Ramos (cell line): Measurements from ENCODE around the gene PTK7.

Experiments
- in situ Hi-C: fragments of 300-500 bp; cut with MboI; formaldehyde crosslinking; loops from one replicate; pipeline ENCODE4 v1.14.3; 2022; ENCODE audit warnings: low sequenced_read_pairs; ENCODE audit not compliant: unreplicated experiment

PTK7 gene

DNA sequence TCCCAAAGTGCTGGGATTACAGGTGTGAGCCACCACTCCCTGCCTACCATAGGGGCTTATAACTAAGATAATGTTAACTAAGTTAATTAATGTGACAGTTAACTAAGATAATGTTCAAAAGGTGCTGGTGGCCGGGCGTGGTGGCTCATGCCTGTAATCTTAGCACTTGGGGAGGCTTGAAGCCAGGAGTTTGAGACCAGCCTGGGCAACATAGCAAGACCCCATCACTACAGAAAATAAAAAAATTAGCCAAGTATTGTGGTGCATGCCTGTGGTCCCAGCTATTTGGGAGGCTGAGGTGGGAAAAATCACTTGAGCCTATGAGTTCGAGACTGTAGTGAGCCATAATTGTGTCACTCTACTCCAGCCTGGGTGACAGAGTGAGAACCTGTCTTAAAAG, 62.2 kb downstream of the PTK7 start:
- in situ Hi-C loops: loop anchor here (25.0 kb wide), 1 partner anchor 476 kb away; no protein-coding TSS in a partner anchor

DNA sequence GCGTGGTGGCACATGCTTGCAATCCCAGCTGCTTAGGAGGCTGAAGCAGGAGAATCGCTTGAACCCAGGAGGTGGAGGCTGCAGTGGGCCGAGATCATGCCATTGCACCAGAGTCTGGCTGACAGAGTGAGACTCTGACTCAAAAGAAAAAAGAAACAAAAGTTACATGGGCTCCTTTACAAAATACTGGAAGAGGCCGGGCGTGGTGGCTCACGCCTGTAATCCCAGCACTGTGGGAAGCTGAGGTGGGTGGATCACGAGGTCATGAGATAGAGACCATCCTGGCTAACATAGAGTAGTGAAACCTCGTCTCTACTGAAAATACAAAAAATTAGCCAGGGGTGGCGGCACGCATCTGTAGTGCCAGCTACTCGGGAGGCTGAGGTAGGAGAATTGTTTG, 63.9 kb downstream of the PTK7 start:
- in situ Hi-C loops: loop anchor here (5.0 to 25.0 kb wide), 2 partner anchors 233 to 478 kb away; no protein-coding TSS in a partner anchor

DNA sequence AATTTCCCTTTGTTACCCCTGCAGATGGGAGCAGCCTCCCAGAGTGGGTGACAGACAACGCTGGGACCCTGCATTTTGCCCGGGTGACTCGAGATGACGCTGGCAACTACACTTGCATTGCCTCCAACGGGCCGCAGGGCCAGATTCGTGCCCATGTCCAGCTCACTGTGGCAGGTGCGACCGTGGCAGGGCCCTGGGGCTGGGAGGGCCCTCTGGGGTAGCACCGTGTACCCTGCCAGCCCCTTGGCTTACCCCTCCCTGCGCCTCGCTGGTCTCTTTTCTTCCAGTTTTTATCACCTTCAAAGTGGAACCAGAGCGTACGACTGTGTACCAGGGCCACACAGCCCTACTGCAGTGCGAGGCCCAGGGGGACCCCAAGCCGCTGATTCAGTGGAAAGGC, 65.5 kb downstream of the PTK7 start:
- in situ Hi-C loops: loop anchor here (5.0 to 25.0 kb wide), 2 partner anchors 234 to 479 kb away; no protein-coding TSS in a partner anchor

DNA sequence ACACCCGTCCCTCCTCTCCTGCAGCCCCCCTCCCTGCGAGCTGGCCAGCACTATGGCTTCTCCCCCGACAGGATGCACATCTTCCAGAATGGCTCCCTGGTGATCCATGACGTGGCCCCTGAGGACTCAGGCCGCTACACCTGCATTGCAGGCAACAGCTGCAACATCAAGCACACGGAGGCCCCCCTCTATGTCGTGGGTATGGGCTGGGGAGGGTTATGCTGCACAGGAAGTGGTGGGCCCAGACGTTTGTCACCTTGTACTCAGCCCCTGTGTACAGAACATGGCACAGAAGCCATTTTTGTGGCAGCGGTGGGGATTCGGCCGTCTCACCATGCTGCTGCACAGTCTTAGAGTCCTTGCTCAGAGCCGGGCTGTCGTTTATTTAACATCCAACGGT, 66.0 kb downstream of the PTK7 start:
- in situ Hi-C loops: loop anchor here (5.0 to 25.0 kb wide), 2 partner anchors 235 to 480 kb away; no protein-coding TSS in a partner anchor

DNA sequence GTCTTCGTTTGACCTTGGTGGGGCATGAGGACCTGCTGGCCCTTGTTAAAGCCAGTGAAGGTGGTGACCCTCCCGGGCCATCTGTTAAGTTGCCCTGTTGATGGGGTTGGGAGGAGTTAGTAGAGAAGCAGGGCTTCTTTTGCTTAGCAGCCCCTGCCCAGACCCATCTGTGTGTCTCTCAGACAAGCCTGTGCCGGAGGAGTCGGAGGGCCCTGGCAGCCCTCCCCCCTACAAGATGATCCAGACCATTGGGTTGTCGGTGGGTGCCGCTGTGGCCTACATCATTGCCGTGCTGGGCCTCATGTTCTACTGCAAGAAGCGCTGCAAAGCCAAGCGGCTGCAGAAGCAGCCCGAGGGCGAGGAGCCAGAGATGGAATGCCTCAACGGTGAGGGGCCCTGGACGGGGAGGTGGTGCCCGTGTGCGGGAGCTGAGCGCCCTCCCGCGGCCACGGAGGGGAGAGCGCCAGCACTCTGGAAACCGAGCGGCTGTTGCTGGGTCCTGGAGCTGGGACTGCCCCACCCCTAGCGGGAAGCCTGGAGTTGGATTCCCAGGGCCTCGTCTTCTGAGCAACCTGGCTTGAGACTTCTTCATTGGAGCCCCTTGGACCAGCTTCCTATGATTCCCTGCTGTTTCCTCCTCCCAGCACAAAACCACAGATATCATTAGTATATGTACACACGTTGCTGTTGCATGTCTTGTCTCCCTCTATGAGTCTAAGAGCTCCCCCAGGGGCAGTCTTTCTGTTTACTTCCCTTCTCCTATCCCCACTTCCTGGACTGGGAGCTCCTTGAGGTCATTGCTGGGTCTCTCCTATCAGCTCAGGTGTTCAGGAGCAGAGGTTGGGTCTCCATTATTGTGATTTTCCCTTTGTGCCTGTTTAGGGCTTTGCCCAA, 67.4 kb downstream of the PTK7 start:
- in situ Hi-C loops: loop anchor here (5.0 to 25.0 kb wide), 2 partner anchors 236 to 481 kb away; no protein-coding TSS in a partner anchor

DNA sequence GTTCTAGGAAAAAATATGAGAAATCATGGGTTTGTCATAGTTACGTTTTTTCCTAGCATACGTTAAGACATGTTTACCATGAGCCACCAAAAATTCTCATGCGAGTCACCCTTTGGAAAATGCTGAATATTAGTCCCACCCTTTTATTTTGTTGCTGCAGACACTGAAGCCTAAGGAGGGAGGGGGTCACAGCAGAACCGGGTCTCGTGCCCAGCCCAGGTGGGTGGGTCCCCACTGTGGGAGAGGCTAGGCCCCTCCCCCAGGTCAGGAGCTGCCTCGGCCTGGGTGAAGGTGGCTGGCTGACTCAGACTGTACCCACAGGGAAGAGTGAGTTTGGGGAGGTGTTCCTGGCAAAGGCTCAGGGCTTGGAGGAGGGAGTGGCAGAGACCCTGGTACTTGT, 68.8 kb downstream of the PTK7 start:
- in situ Hi-C loops: loop anchor here (5.0 to 25.0 kb wide), 2 partner anchors 238 to 483 kb away; no protein-coding TSS in a partner anchor

DNA sequence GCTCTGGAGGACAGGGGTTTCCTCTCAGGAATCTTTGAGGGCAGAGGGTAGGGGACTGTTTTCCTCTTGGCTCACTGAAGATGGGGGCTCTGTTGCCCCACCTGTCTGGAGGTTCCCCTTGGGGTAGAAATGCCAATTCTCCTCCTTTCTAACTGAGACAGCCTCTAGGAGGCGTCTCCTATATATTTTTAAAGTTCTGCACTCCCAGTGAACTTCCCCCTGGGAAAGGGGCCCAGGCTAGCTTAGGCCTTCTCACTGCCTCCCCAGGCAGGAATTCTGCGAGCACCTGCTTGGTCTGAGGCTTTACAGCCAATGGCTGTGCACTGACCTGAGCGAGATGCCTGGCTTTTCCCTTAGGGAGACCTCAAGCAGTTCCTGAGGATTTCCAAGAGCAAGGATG, 70.1 kb downstream of the PTK7 start:
- in situ Hi-C loops: loop anchor here (25.0 kb wide), 1 partner anchor 484 kb away; no protein-coding TSS in a partner anchor

DNA sequence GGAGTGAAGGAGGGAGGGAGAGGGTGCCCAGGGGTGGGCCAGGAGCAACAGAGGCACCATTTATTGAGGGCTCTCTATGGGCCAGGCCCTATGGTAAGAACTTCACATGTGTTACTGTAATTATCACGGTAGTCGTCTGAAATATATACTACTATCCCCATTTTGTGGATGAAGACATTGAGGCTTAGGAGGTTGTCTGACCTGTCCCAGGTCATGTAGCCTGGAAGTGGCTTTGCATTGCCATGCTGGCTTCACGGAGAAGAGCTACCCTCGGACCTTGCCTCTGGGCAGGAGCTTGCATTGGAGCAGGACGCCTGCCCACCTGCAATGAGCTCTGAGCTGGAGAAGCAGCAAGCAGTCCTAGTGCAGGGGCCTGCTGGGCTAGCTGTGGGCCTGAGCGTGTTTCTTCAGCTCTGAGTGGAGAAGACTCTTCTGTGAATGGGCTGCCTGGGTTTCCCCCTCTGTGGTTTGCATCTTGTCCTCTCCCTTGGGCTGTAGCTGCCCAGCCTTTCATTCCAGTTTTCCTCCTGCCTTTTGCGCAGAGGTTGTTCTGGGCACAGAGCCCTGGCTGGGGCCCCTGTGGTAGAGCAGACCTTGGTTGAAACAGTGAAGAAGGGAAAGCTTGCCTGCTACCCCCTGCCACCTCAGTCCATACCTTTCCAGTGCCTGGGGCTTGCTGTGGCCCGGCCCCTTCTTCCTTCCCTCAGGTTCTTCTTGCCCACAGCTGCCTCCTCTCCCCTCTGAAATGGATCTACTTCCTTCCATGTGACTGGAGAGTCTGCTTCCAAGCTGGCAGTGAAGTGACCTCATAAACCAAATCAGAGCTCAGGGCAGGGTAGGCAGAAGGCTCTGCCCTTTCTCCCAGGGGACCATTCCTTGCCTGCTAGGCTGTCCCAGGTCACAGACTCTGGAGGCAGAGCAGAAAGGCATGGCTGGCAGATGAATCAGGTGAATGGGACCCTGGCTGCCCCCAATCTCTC, 70.9 kb downstream of the PTK7 start:
- in situ Hi-C loops: loop anchor here (25.0 kb wide), 1 partner anchor 485 kb away; no protein-coding TSS in a partner anchor

DNA sequence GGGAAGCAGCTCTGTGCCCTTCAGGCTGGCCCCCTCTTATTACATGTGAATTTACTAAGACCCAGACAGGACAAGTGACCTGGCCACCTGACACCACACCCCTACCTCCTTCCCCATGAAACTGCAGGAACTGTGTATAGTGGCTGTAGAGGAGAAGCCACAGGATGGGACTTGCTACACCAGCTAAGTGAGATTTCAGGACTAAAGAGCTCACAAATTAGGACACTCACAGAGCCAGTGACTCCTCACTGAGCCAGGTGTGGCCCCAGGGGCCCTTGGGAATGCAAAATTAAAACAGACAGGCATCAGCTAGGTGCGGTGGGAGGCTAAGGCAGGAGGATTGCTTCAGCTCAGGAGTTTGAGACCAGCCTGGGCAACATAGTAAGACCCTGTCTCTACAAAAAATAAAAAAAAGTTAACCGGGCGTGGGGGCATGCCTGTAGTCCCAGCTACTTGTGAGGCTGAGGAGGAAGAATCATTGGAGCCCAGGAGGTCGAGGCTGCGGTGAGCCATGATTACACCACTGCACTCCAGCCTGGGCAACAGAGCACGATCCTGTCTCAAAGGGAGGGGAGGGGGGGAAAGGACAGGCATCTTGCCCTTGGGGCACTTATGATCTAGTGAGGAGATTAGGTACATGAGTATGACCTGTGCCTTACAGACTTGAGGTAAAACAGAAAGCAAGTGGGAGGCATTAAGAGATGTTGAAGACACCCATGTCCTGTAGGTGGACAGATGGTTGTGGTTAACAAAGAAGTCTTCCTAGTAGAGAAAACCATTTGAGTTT, 71.8 kb downstream of the PTK7 start:
- in situ Hi-C loops: loop anchor here (25.0 kb wide), 1 partner anchor 486 kb away; no protein-coding TSS in a partner anchor

DNA sequence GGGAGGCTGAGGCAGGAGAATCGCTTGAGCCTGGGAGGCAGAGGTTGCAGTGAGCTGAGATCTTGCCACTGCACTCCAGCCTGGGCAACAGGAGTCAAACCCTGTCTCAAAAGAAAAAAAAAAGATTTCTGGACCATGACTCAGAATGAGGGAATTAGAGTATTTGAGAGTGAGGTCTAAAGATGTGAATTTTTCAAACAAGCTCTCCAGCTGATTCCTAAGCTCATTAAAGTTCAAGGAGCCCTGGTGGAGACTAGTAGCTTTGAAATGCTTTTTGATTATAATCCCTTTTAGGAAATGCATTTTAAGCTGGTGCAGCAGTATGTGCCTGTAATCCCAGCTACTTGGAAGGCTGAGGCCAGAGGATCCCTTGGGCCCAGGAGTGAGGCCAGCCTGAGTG, 73.2 kb downstream of the PTK7 start:
- in situ Hi-C loops: loop anchor here (25.0 kb wide), 1 partner anchor 487 kb away; no protein-coding TSS in a partner anchor

DNA sequence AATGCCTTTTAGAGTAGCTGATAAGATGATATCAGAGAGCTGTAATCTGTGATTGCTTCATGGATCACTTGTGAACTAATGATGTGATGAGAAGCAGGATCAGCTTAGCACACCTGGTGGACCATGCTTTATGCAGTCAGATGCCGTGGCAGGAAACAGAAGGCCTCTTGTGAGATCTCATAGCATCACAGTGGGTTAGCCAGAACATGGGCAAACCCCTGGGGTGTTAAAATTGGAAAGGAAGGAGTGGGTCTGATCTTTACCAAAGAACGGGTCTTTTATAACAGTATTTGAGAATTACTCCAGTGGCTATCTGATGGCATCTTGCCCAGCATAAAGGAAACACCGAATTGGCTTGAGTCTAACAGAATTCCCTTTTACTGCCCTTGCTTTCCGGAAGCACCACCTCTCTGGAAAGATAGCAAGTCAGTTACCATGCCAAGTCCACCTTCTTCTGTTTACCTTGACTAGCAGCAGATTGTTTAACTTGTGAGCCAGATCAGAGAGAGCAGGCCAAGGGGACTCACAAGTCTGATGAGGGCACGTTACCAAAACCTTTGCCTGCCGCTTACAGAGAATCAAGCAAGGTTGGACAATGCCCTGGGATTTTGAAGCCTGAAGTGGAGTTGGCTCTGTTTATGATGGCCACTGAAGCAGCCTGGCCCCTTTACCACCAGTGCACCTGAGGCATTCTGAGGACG, 74.1 kb downstream of the PTK7 start:
- in situ Hi-C loops: no loop called here

DNA sequence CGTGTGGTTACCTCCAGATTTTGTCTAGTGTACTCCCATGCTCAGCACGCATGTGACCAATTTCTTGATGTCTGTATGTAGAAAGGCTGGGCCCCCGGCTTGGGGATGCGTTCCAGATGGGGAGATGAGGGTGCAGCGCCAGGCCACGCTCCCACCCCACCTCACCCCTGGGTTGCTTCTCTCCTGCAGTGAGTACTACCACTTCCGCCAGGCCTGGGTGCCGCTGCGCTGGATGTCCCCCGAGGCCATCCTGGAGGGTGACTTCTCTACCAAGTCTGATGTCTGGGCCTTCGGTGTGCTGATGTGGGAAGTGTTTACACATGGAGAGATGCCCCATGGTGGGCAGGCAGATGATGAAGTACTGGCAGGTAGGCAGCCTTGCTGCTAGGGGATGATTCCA, 83.5 kb downstream of the PTK7 start:
- in situ Hi-C loops: no loop called here

DNA sequence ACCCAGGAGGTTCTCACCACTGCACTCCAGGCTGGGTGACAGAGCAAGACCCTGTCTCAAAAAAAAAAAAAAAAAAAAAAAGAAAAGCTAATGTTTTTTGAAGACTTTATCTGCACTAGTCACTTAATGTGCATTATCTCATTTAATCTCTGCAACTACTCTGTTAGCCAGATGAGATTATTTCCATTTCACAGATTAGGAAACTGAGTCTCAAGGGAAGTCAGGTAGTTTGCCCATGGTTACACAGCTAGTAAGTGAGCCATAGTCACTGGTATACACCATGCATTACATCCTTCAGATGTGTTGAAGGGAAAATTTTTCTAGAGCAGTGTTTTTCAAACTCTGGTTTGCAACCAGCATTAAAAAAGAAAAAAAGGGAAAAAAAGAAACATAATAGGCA, 87.8 kb downstream of the PTK7 start:
- in situ Hi-C loops: no loop called here

DNA sequence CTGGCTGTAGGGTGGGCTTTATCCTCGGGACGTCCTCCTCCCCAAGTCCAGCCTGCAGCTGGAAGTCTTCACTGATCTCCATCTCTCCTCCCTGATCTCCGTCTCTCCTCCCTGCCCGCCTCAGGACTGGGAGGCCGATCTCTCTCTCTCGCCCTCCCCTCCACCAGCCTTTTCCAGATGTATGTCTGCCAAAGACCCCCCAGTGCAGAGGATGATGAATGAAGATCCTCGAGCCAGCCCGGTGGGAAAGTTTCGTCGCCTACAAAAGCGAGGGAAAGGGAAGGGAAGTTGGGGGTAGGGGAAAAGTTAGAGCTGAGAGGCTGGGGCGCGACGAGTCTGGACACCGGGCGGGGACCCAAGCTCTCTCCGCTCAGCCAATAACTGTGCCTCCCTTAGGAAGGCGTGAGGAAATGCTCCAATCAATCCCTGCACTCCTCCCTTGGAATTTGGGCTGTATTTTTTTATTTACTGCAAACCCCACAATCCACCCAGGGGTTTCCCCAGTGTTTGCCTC, 94.4 kb downstream of the PTK7 start:
- in situ Hi-C loops: no loop called here

DNA sequence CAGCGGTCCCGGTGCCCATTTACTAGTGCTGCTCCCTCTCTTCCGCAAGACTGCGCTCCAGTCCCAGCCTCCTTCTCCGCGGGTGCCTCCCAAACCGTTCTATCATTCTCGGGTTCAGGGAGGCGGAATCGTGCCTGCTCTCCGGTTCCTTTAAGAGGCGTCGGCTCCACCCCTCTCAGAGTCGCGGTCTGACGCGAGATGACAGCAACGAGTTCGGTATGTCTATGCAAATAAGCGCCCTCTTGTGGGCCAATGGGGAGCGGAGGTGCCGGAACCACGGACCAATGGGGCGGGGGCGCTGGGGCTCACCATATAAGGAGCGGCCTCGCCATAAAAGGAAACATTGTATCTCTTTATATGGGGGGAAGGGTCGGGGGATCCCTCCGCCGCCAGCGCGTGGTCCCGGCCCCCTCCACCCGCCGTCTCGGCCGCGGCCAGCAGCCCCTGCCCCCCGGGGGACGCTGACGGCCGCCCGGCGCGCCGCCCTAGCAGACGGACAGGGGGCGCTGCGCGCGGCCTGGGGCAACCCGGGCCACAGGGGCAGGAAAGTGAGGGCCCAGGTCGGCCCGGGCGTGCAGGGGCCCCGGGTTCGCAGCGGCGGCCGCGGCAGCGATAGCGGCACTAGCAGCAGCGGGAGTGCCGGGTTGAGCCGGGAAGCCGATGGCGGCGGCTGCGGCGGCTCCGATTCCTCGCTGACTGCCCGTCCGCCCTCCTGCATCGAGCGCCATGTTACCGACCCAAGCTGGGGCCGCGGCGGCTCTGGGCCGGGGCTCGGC, 95.0 kb downstream of the PTK7 start, which contains the start of gene SRF:
Gene SRF, plus strand, starts transcription at position 339 of the 776 bp plus-strand sequence. Its CDS starts 388 bp downstream, at position 727.
- in situ Hi-C loops: no loop called here

DNA sequence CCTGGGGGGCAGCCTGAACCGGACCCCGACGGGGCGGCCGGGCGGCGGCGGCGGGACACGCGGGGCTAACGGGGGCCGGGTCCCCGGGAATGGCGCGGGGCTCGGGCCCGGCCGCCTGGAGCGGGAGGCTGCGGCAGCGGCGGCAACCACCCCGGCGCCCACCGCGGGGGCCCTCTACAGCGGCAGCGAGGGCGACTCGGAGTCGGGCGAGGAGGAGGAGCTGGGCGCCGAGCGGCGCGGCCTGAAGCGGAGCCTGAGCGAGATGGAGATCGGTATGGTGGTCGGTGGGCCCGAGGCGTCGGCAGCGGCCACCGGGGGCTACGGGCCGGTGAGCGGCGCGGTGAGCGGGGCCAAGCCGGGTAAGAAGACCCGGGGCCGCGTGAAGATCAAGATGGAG, 95.6 kb downstream of the PTK7 start:
- in situ Hi-C loops: no loop called here

DNA sequence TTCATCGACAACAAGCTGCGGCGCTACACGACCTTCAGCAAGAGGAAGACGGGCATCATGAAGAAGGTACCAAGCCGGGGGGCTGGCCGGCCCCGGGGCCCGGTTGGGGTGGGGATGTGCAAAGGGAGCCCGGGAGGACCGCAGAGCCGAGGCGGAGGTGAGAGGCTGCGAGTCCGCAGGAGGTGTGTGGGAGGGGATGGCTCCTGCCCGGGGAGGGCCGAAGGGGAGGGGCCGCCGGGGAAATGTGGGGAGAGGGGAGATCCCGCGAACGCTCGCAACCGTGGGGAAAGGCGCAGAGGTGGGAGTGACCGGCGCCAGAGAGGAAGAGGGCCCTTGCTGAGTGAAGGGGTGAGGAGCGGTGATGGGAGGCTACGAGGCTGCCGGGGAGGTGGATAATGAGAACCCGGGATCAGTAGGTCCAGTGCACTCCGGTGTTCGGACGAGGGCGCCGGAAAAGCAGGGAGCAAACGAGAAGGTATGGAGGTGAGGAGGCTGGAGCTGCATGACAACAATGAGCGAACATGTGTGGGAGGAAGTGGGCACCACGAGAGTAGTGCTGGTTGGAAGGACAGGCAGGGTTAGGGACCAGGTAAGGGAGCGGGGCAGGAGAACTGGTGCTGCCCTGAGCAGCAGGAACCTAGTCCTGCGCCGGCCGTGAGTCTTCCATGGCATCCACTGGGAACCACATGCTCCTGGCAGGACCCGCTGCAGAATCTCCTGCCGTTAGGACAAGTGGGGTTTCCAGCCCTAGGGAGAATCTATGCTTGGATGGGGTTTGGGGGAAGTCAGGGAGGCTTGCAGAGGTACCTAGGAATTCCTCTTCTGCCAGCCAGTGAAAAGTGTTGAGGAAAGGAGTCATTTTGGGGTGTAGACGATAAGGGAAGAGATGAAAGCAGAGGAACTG, 96.2 kb downstream of the PTK7 start:
- in situ Hi-C loops: no loop called here
